ENCODE data around the gene ARHGAP15.

DNA sequence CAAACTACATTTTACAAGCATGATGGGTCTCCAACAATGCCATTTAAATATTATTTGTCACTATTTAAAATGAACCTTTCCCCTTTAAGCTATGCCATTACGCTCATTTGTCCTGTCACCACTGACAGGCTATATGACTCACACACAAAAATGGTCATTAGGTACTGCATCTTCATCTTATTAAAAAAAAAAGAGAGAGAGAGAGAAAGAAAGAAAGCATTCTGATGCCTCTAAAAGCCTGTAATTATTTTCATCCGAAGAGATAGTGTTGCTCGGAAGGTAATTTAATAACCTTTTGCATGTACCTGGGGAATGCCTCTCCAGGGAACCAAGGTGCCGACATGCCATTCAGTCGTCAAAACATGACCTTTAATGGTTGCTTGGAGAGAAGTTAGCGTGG is 226.7 kb downstream of the ARHGAP15 start:
- TF ChIP-seq, protein P1, sequence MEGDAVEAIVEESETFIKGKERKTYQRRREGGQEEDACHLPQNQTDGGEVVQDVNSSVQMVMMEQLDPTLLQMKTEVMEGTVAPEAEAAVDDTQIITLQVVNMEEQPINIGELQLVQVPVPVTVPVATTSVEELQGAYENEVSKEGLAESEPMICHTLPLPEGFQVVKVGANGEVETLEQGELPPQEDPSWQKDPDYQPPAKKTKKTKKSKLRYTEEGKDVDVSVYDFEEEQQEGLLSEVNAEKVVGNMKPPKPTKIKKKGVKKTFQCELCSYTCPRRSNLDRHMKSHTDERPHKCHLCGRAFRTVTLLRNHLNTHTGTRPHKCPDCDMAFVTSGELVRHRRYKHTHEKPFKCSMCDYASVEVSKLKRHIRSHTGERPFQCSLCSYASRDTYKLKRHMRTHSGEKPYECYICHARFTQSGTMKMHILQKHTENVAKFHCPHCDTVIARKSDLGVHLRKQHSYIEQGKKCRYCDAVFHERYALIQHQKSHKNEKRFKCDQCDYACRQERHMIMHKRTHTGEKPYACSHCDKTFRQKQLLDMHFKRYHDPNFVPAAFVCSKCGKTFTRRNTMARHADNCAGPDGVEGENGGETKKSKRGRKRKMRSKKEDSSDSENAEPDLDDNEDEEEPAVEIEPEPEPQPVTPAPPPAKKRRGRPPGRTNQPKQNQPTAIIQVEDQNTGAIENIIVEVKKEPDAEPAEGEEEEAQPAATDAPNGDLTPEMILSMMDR (IDR thresholded peaks at IDR 0.05; ENCODE audit: low read length), result no peak
- TF ChIP-seq EZH2 (IDR thresholded peaks at IDR 0.05; ENCODE audit: borderline replicate concordance, low read length), result no peak
